ENCODE measurements around the gene TFAP2B.

Gene TFAP2B

GRCh38 chr6:50848989-50849795, 30.5 kb downstream of the TFAP2B start:
- no peak for DNase-seq (ENCODE audit: low spot score)

- no peak for DNase-seq (ENCODE audit: low spot score)
Measured at GRCh38 chr6:50849796-50850180, 31.1 kb downstream of the TFAP2B start.

GRCh38 chr6:50850223-50851048, 31.8 kb downstream of the TFAP2B start:
- DNase-seq (ENCODE audit: low spot score): no peak

GRCh38 chr6:50851049-50851845, 32.6 kb downstream of the TFAP2B start:
- DNase-seq (ENCODE audit: low spot score): no peak

- DNase-seq (ENCODE audit: low spot score): no peak
Measured at GRCh38 chr6:50853939-50854338, 35.3 kb downstream of the TFAP2B start.

GRCh38 chr6:50861692-50862091, 43.0 kb downstream of the TFAP2B start:
- DNase-seq (ENCODE audit: low spot score): no peak

- DNase-seq (ENCODE audit: low spot score): no peak
Measured at GRCh38 chr6:50862176-50862575, 43.5 kb downstream of the TFAP2B start.

- DNase-seq (ENCODE audit: low spot score): no peak
Measured at GRCh38 chr6:50864601-50865000, 45.9 kb downstream of the TFAP2B start.

- no peak for DNase-seq (ENCODE audit: low spot score)
Measured at GRCh38 chr6:50868466-50868865, 49.8 kb downstream of the TFAP2B start.

GRCh38 chr6:50873167-50873566, 54.5 kb downstream of the TFAP2B start:
- DNase-seq (ENCODE audit: low spot score): no peak

- no peak for DNase-seq (ENCODE audit: low spot score)
Measured at GRCh38 chr6:50884364-50884763, 65.7 kb downstream of the TFAP2B start.

GRCh38 chr6:50887112-50887511, 68.4 kb downstream of the TFAP2B start:
- DNase-seq (ENCODE audit: low spot score): no peak

GRCh38 chr6:50889497-50889896, 70.8 kb downstream of the TFAP2B start:
- DNase-seq (ENCODE audit: low spot score): no peak

- DNase-seq (ENCODE audit: low spot score): no peak
Measured at GRCh38 chr6:50889935-50890334, 71.3 kb downstream of the TFAP2B start.

GRCh38 chr6:50890579-50890978, 71.9 kb downstream of the TFAP2B start:
- no peak for DNase-seq (ENCODE audit: low spot score)

GRCh38 chr6:50891290-50891689, 72.6 kb downstream of the TFAP2B start:
- no peak for DNase-seq (ENCODE audit: low spot score)
